Mesendoderm (in vitro differentiated cells): ENCODE measurements around the gene LMOD1.

Experiments
- DNase-seq: peaks from one replicate; pipeline ENCODE4 v3.0.0; 2013
- H2AK5ac ChIP-seq: 2 replicates; pipeline ENCODE4 v1.6.1; 2013; ENCODE audit warnings: low read length, inconsistent platforms
- H2BK120ac ChIP-seq: 2 replicates; pipeline ENCODE4 v1.6.1; 2013; ENCODE audit warnings: low read depth, mild to moderate bottlenecking, low read length, moderate library complexity, mixed read lengths
- H2BK15ac ChIP-seq: replicated peaks from 2 replicates; pipeline ENCODE4 v1.6.1; 2013; ENCODE audit warnings: low read depth, mild to moderate bottlenecking, moderate library complexity
- H2BK5ac ChIP-seq: 2 replicates; pipeline ENCODE4 v1.6.1; 2013; ENCODE audit warnings: low read length, inconsistent platforms
- H3K18ac ChIP-seq: 2 replicates; pipeline ENCODE4 v1.6.1; 2013; ENCODE audit warnings: mild to moderate bottlenecking, low read length, mixed read lengths
- H3K23ac ChIP-seq: one replicate; pipeline ENCODE4 v1.6.1; 2013; ENCODE audit warnings: low read length
- H3K27ac ChIP-seq: 2 replicates; pipeline ENCODE4 v1.5.1; 2013; ENCODE audit warnings: low read depth, mild to moderate bottlenecking, inconsistent platforms, low read length, moderate library complexity
- H3K27me3 ChIP-seq: 2 replicates; pipeline ENCODE4 v1.6.1; 2013; ENCODE audit warnings: low read length, control low read depth, mild to moderate bottlenecking, inconsistent platforms; ENCODE audit not compliant: insufficient read depth, poor library complexity
- H3K36me3 ChIP-seq: 2 replicates; pipeline ENCODE4 v1.6.1; 2013; ENCODE audit warnings: low read length, inconsistent platforms; ENCODE audit not compliant: control insufficient read depth, insufficient read depth
- H3K4ac ChIP-seq: one replicate; pipeline ENCODE4 v1.6.1; 2013; ENCODE audit warnings: low read depth, mild to moderate bottlenecking, low read length, moderate library complexity
- H3K4me1 ChIP-seq: 2 replicates; pipeline ENCODE4 v1.6.1; 2013; ENCODE audit warnings: low read depth, low read length, inconsistent platforms; ENCODE audit not compliant: control insufficient read depth
- H3K4me2 ChIP-seq: 2 replicates; pipeline ENCODE4 v1.6.1; 2013; ENCODE audit warnings: low read length
- H3K4me3 ChIP-seq: 2 replicates; pipeline ENCODE4 v1.5.1; 2013; ENCODE audit warnings: mild to moderate bottlenecking, low read length
- H3K56ac ChIP-seq: one replicate; pipeline ENCODE4 v1.6.1; 2013; ENCODE audit warnings: low read length
- H3K79me1 ChIP-seq: 2 replicates; pipeline ENCODE4 v1.6.1; 2013; ENCODE audit warnings: low read length, inconsistent platforms
- H3K79me2 ChIP-seq: 2 replicates; pipeline ENCODE4 v1.6.1; 2013; ENCODE audit warnings: mild to moderate bottlenecking, low read length; ENCODE audit not compliant: control insufficient read depth, insufficient read depth
- H3K9ac ChIP-seq: 2 replicates; pipeline ENCODE4 v1.6.1; 2013; ENCODE audit warnings: low read length, inconsistent platforms
- H4K5ac ChIP-seq: one replicate; pipeline ENCODE4 v1.6.1; 2013; ENCODE audit warnings: low read length
- H4K8ac ChIP-seq: one replicate; pipeline ENCODE4 v1.6.1; 2013; ENCODE audit warnings: low read depth, mild to moderate bottlenecking, control low read depth, low read length, moderate library complexity
- WGBS: extraction: QIAGEN DNeasy Blood & Tissue Kit; methylation state at CpG from one replicate; pipeline ENCODE4 v1.1.7; 2013; ENCODE audit warnings: low lambda C conversion rate, missing lambda C conversion rate; ENCODE audit not compliant: insufficient coverage; ENCODE audit errors: extremely low coverage; 5-methylcytosine and 5-hydroxymethylcytosine counted together

LMOD1 gene

GRCh38 chr1:201888282-201889089 is 57.9 kb downstream of the LMOD1 start, which contains the start of gene SHISA4:
Gene SHISA4, plus strand, starts transcription at chr1:201888898. Its CDS starts 97 bp downstream, at chr1:201888995.
- Histone ChIP-seq H2BK15ac (no peak within 1 kb of the TSS), H3K79me2 (no peaks in the 10 kb centered on the region), H3K18ac (no peak within 1 kb of the TSS), H2BK120ac (no peak within 1 kb of the TSS), H2BK5ac (no peak within 1 kb of the TSS), H2AK5ac (no peak within 1 kb of the TSS), H3K79me1 (no peaks in the 10 kb centered on the region), H3K23ac (peak within 1 kb of the TSS; percentile 45), H3K36me3 (no peaks in the 10 kb centered on the region), H4K5ac (no peak within 1 kb of the TSS), H3K4me1 (peaks cover 3% of the 10 kb centered on the region), H3K56ac (peak within 1 kb of the TSS; percentile 90), H3K27ac (no peak within 1 kb of the TSS), H3K4me2 (peak within 1 kb of the TSS; percentile 96), H4K8ac (no peak within 1 kb of the TSS), H3K27me3 (no peaks in the 10 kb centered on the region), H3K4me3 (peak within 1 kb of the TSS; percentile 67), H3K9ac (peak within 1 kb of the TSS; percentile 75), H3K4ac (no peak within 1 kb of the TSS)
- DNase-seq, result no peak
- no CpG with 5 or more reads among the region's 49 CpGs for WGBS

- Histone ChIP-seq H3K18ac (no peak overlapping the region), H2BK5ac (no peak overlapping the region), H3K4me2 (no peak overlapping the region), H3K4me3 (no peak overlapping the region), H4K8ac (no peak overlapping the region), H3K79me1 (no peaks in the 10 kb centered on the region), H3K79me2 (no peaks in the 10 kb centered on the region), H3K9ac (no peak overlapping the region), H2BK15ac (no peak overlapping the region), H3K36me3 (no peaks in the 10 kb centered on the region), H3K27me3 (no peaks in the 10 kb centered on the region), H3K4me1 (peaks cover 3% of the 10 kb centered on the region), H3K56ac (no peak overlapping the region), H4K5ac (no peak overlapping the region), H2BK120ac (no peak overlapping the region), H3K27ac (no peak overlapping the region), H2AK5ac (no peak overlapping the region), H3K23ac (no peak overlapping the region), H3K4ac (no peak overlapping the region)
- DNase-seq, result no peak
- WGBS, result no CpG with 5 or more reads among the region's 5 CpGs
These were observed 59.1 kb downstream of the LMOD1 start for GRCh38 chr1:201887116-201887866.

GRCh38 chr1:201886103-201886885 is 60.1 kb downstream of the LMOD1 start:
- no peak for DNase-seq
- H3K36me3 ChIP-seq, result no peaks in the 10 kb centered on the region

GRCh38 chr1:201885531-201886075 is 60.7 kb downstream of the LMOD1 start:
- Histone ChIP-seq H3K56ac (no peak overlapping the region), H2BK120ac (no peak overlapping the region), H3K23ac (no peak overlapping the region), H3K27ac (no peak overlapping the region), H4K8ac (no peak overlapping the region), H4K5ac (no peak overlapping the region), H3K79me1 (no peaks in the 10 kb centered on the region), H3K36me3 (no peaks in the 10 kb centered on the region), H2BK5ac (no peak overlapping the region), H3K9ac (no peak overlapping the region), H3K79me2 (no peaks in the 10 kb centered on the region), H3K4me2 (no peak overlapping the region), H3K4me3 (no peak overlapping the region), H2AK5ac (no peak overlapping the region), H2BK15ac (no peak overlapping the region), H3K4me1 (peaks cover 5% of the 10 kb centered on the region), H3K4ac (no peak overlapping the region), H3K18ac (no peak overlapping the region), H3K27me3 (no peaks in the 10 kb centered on the region)
- no CpG with 5 or more reads among the region's 6 CpGs for WGBS
- peak; percentile 80 for DNase-seq

More at GRCh38 chr1:201886103-201886885, 60.1 kb downstream of the LMOD1 start:
- Histone ChIP-seq H3K4me2 (no peak overlapping the region), H3K4ac (no peak overlapping the region), H3K27me3 (no peaks in the 10 kb centered on the region), H3K27ac (no peak overlapping the region), H2BK15ac (no peak overlapping the region), H3K56ac (no peak overlapping the region), H3K79me1 (no peaks in the 10 kb centered on the region), H3K23ac (no peak overlapping the region), H3K4me3 (no peak overlapping the region), H3K79me2 (no peaks in the 10 kb centered on the region), H2BK5ac (no peak overlapping the region), H4K8ac (no peak overlapping the region), H3K4me1 (peaks cover 3% of the 10 kb centered on the region), H3K18ac (no peak overlapping the region), H3K9ac (no peak overlapping the region), H2AK5ac (no peak overlapping the region), H2BK120ac (no peak overlapping the region), H4K5ac (no peak overlapping the region)
- WGBS, result no CpG with 5 or more reads among the region's 9 CpGs

- no peak overlapping the region for H2BK15ac ChIP-seq
- no peak overlapping the region for H4K5ac ChIP-seq
- H3K27ac ChIP-seq, result no peak overlapping the region
- no peak overlapping the region for H3K4me3 ChIP-seq
- no peaks in the 10 kb centered on the region for H3K27me3 ChIP-seq
- no peak overlapping the region for H2AK5ac ChIP-seq
- H3K4ac ChIP-seq, result no peak overlapping the region
- no peak overlapping the region for H3K56ac ChIP-seq
- DNase-seq, result no peak
- no CpG with 5 or more reads among the region's 1 CpG for WGBS
- no peak overlapping the region for H2BK120ac ChIP-seq
- peaks cover 5% of the 10 kb centered on the region for H3K4me1 ChIP-seq
- no peaks in the 10 kb centered on the region for H3K79me1 ChIP-seq
- H3K9ac ChIP-seq, result no peak overlapping the region
- no peak overlapping the region for H3K4me2 ChIP-seq
- no peak overlapping the region for H2BK5ac ChIP-seq
- H3K36me3 ChIP-seq, result no peaks in the 10 kb centered on the region
- H3K79me2 ChIP-seq, result no peaks in the 10 kb centered on the region
- H4K8ac ChIP-seq, result no peak overlapping the region
- no peak overlapping the region for H3K18ac ChIP-seq
- no peak overlapping the region for H3K23ac ChIP-seq
These were observed 61.9 kb downstream of the LMOD1 start for GRCh38 chr1:201884425-201884824.
